ENCODE measurements around the gene STAT5A. TPM values are rescaled to one million over a fixed set of nuclear protein-coding genes. Genes with fewer than 3 reads are reported as not detected.
A peak's percentile ranks its signal among the peaks of the same experiment; 100 is the strongest.

STAT5A gene
- total RNA-seq, 1 donor from 2014 or later = 0.77 TPM

GRCh38 chr17:42266918-42267766 lies 21.2 kb upstream of the STAT5A start:
- FAIRE-seq (no peak), DNase-seq (ENCODE audit: low read depth) (peak; percentile 89)
- Histone ChIP-seq H3K79me2 (ENCODE audit: insufficient read depth, low read length) (peaks cover 83% of the 10 kb centered on the region), H3K9ac (ENCODE audit: low read length) (no peak overlapping the region), H3K27me3 (ENCODE audit: insufficient read depth, low read length) (no peaks in the 10 kb centered on the region), H3K9me3 (ENCODE audit: insufficient read depth, low read depth, low read length) (no peaks in the 10 kb centered on the region), H4K20me1 (ENCODE audit: insufficient read depth, low read length) (peaks cover 39% of the 10 kb centered on the region), H2AFZ (ENCODE audit: low read depth, low read length) (no peak overlapping the region), H3K36me3 (ENCODE audit: insufficient read depth, low read length) (no peaks in the 10 kb centered on the region), H3K27ac (ENCODE audit: low read depth, low read length) (peak overlapping the region; percentile 67), H3K4me3 (ENCODE audit: insufficient read depth, low read depth, low read length) (no peak overlapping the region), H3K4me1 (ENCODE audit: insufficient read depth, low read length) (peaks cover 7% of the 10 kb centered on the region), H3K4me2 (ENCODE audit: low read length) (no peak overlapping the region)
- peaks cover 3% of the 10 kb centered on the region for H3K4me1 Mint-ChIP-seq (ENCODE audit: low read depth, unreplicated experiment)
- H3K9me3 Mint-ChIP-seq (ENCODE audit: unreplicated experiment) = no peaks in the 10 kb centered on the region
- TF ChIP-seq CTCF (IDR thresholded peaks at IDR 0.05; ENCODE audit: insufficient read depth, low read depth, low read length) = no peak
- TF ChIP-seq EZH2 (IDR thresholded peaks at IDR 0.05; ENCODE audit: insufficient read depth, low read length) = no peak
- no peak overlapping the region for H3K4me3 Mint-ChIP-seq (ENCODE audit: unreplicated experiment)
- H3K27me3 Mint-ChIP-seq (ENCODE audit: low read depth, unreplicated experiment) = no peaks in the 10 kb centered on the region
- H3K27ac Mint-ChIP-seq (ENCODE audit: unreplicated experiment) = no peak overlapping the region
- no peaks in the 10 kb centered on the region for H3K36me3 Mint-ChIP-seq (ENCODE audit: low read depth, unreplicated experiment)

- H3K79me2 ChIP-seq (ENCODE audit: insufficient read depth, low read length) = peaks cover 87% of the 10 kb centered on the region
- no peak overlapping the region for H3K4me3 ChIP-seq (ENCODE audit: insufficient read depth, low read depth, low read length)
- no peak overlapping the region for H3K27ac ChIP-seq (ENCODE audit: low read depth, low read length)
- peaks cover 3% of the 10 kb centered on the region for H3K4me1 Mint-ChIP-seq (ENCODE audit: low read depth, unreplicated experiment)
- DNase-seq (ENCODE audit: low read depth) (no peak), FAIRE-seq (no peak)
- no peak overlapping the region for H3K27ac Mint-ChIP-seq (ENCODE audit: unreplicated experiment)
- H3K36me3 ChIP-seq (ENCODE audit: insufficient read depth, low read length) = no peaks in the 10 kb centered on the region
- H3K27me3 ChIP-seq (ENCODE audit: insufficient read depth, low read length) = no peaks in the 10 kb centered on the region
- no peaks in the 10 kb centered on the region for H3K36me3 Mint-ChIP-seq (ENCODE audit: low read depth, unreplicated experiment)
- peaks cover 7% of the 10 kb centered on the region for H3K4me1 ChIP-seq (ENCODE audit: insufficient read depth, low read length)
- no peak overlapping the region for H3K9ac ChIP-seq (ENCODE audit: low read length)
- no peaks in the 10 kb centered on the region for H3K9me3 ChIP-seq (ENCODE audit: insufficient read depth, low read depth, low read length)
- no peak overlapping the region for H2AFZ ChIP-seq (ENCODE audit: low read depth, low read length)
- H3K27me3 Mint-ChIP-seq (ENCODE audit: low read depth, unreplicated experiment) = no peaks in the 10 kb centered on the region
- H4K20me1 ChIP-seq (ENCODE audit: insufficient read depth, low read length) = peaks cover 48% of the 10 kb centered on the region
- TF ChIP-seq EZH2 (IDR thresholded peaks at IDR 0.05; ENCODE audit: insufficient read depth, low read length) (no peak), CTCF (IDR thresholded peaks at IDR 0.05; ENCODE audit: insufficient read depth, low read depth, low read length) (no peak)
- no peaks in the 10 kb centered on the region for H3K9me3 Mint-ChIP-seq (ENCODE audit: unreplicated experiment)
- no peak overlapping the region for H3K4me2 ChIP-seq (ENCODE audit: low read length)
- H3K4me3 Mint-ChIP-seq (ENCODE audit: unreplicated experiment) = no peak overlapping the region
Observed at GRCh38 chr17:42268236-42268635, 20.1 kb upstream of the STAT5A start.

GRCh38 chr17:42270170-42270535 lies 18.1 kb upstream of the STAT5A start:
- DNase-seq (ENCODE audit: low read depth) = no peak
- no peaks in the 10 kb centered on the region for H3K36me3 Mint-ChIP-seq (ENCODE audit: low read depth, unreplicated experiment)
- H3K4me1 Mint-ChIP-seq (ENCODE audit: low read depth, unreplicated experiment) = peaks cover 9% of the 10 kb centered on the region
- H3K9me3 Mint-ChIP-seq (ENCODE audit: unreplicated experiment) = no peaks in the 10 kb centered on the region
- Histone ChIP-seq H3K4me3 (ENCODE audit: insufficient read depth, low read depth, low read length) (no peak overlapping the region), H3K27me3 (ENCODE audit: insufficient read depth, low read length) (no peaks in the 10 kb centered on the region), H3K4me1 (ENCODE audit: insufficient read depth, low read length) (peaks cover 14% of the 10 kb centered on the region), H3K9me3 (ENCODE audit: insufficient read depth, low read depth, low read length) (no peaks in the 10 kb centered on the region), H4K20me1 (ENCODE audit: insufficient read depth, low read length) (peaks cover 63% of the 10 kb centered on the region), H3K27ac (ENCODE audit: low read depth, low read length) (peak overlapping the region; percentile 26), H3K79me2 (ENCODE audit: insufficient read depth, low read length) (peaks cover 99% of the 10 kb centered on the region), H3K36me3 (ENCODE audit: insufficient read depth, low read length) (no peaks in the 10 kb centered on the region), H2AFZ (ENCODE audit: low read depth, low read length) (no peak overlapping the region), H3K4me2 (ENCODE audit: low read length) (no peak overlapping the region), H3K9ac (ENCODE audit: low read length) (no peak overlapping the region)
- FAIRE-seq = no peak
- TF ChIP-seq EZH2 (IDR thresholded peaks at IDR 0.05; ENCODE audit: insufficient read depth, low read length) (no peak), CTCF (IDR thresholded peaks at IDR 0.05; ENCODE audit: insufficient read depth, low read depth, low read length) (no peak)
- no peak overlapping the region for H3K4me3 Mint-ChIP-seq (ENCODE audit: unreplicated experiment)
- no peaks in the 10 kb centered on the region for H3K27me3 Mint-ChIP-seq (ENCODE audit: low read depth, unreplicated experiment)
- no peak overlapping the region for H3K27ac Mint-ChIP-seq (ENCODE audit: unreplicated experiment)

Measured in astrocyte (in vitro differentiated cells and primary cell).